ENCODE data around the gene ACTR10. TPM values are rescaled to one million over a fixed set of nuclear protein-coding genes. Genes with fewer than 3 reads are reported as not detected.

The ACTR10 gene
- total RNA-seq, 1 donor from 2014 or later: 61.2 TPM

DNA sequence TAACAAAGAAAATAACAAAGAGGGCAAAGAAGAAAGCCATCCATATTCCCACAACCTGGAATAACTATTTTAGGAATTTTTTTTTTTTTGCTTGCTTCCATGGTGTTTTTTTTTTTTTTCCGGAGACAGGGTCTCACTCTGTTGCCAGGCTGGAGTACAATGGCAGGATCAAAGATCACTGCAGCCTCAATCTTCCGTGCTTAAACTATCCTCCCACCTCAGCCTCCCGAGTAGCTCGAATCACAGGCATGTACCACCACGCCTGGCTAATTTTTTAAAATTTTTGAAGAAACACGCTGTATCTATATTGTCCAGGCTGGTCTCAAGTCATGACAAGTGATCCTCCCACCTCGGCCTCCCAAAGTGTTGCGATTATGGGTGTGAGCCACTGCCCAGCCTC, 78.2 kb downstream of the ACTR10 start:
- no peak for DNase-seq (ENCODE audit: low spot score)

GRCh38 chr14:58280954-58281787, 81.2 kb downstream of the ACTR10 start:
- peak; percentile 94 for DNase-seq (ENCODE audit: low spot score)

DNA sequence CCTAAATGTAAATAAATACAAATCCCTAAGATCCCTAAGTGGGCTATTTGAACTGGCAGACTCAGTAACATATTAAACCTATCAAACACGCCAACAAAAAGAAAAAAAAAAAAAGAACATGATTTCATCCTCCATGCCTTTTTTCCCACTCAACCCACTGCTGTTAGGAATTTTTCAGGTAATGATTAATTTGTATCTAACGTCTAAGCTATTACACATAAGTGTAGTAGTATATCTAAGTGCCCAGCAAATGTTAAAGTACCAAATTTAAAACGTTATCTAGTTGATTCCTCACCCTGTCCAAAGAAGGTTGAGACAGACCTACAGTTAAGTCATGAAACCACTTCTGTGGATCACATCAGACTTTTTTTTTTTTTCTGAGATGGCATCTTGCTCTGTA, 82.0 kb downstream of the ACTR10 start:
- DNase-seq (ENCODE audit: low spot score): no peak

DNA sequence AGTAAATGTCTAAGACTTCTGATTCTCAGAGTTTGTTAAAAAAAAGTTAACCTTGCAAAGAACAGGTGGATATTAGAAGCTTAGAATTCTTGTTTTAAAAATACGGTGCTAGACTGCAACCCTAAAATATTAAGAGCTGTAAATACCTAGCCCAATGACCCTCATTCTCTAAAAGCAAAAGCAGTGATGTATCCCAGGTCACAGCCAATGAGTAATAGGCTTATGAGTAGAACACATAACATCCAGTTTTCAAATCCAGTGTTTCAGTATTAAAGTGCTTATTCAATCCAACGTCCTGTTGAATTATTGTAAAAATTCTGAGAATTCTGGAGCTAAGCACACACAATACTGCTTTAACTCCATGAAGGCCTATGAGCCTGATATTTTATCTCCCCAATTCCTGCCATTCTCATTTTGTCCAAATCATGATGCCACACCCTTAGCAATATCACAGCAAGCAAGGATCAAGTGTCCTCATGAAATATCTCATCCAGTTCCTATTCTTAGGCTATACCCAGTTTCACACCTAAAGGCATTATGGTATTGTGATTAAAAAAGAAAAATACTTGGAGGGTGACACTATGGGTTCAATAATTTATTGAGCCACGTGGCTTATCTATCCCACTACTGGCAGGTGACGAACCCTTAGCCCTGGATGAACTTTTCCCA, 83.1 kb downstream of the ACTR10 start:
- DNase-seq (ENCODE audit: low spot score): peak; percentile 13

DNA sequence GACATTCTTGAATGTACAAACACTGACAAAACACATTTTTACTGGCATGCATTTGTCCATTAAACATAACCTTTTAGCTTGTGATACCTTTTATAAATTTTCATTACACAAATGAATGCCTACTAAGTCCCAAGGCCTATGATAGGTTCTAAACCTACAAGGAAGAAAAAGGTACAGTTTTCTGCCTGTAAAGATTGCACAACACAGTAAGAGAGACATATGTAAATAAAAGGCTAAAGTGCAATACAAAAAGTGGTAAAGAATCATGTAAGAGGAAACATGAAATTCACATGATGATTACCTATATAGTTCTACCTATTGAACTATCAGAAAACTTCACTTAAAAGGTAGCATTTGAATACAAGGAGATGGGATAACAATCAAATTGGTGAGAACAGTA, 83.8 kb downstream of the ACTR10 start:
- DNase-seq (ENCODE audit: low spot score): no peak

DNA sequence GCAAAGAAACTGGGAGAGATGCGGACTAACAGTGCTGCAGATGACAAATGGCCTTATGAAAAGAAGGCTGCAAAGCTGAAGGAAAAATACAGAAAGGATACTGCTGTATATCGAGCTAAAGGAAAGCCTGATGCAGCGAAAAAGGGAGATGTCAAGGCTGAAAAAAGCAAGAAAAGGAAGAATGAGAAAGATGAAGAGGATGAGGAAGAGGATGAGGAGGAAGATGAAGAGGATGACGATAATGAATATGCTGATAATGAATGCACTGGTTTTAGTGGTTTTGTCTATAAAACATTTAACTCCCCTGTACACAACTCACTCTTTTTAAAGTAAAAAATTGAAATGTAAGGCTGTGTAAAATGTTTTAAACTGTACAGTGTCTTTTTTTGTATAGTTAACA, 85.2 kb downstream of the ACTR10 start:
- no peak for DNase-seq (ENCODE audit: low spot score)

Other genes starting within 250 kb of the ACTR10 start
- gene ARMH4, start 47.9 kb upstream of the ACTR10 start, total RNA-seq (ENCODE audit: insufficient read depth, low replicate concordance): 25.3 TPM
- gene PSMA3, start 44.7 kb downstream of the ACTR10 start, total RNA-seq (ENCODE audit: insufficient read depth, low replicate concordance): 41.7 TPM
- 30.1 TPM for gene ARID4A, start 98.4 kb downstream of the ACTR10 start, total RNA-seq (ENCODE audit: insufficient read depth, low replicate concordance)
- gene TOMM20L, start 195.8 kb downstream of the ACTR10 start, total RNA-seq (ENCODE audit: insufficient read depth, low replicate concordance): not detected
- gene TIMM9, start 227.4 kb downstream of the ACTR10 start, total RNA-seq (ENCODE audit: insufficient read depth, low replicate concordance): 33.5 TPM
- gene KIAA0586, start 227.6 kb downstream of the ACTR10 start, total RNA-seq (ENCODE audit: insufficient read depth, low replicate concordance): 33.7 TPM